Muscle of back (tissue), 11 donors: ENCODE data around the gene NAALADL2. TPM values are rescaled to one million over a fixed set of nuclear protein-coding genes. Genes with fewer than 3 reads are reported as not detected.

Experiments
- DNase-seq, 3 donors: peaks; one replicate each; pipeline versions ENCODE4 v3.0.0 to v3.0.0-alpha.2; 2013
- polyA plus RNA-seq, 10 donors: library from polyadenylated mRNA; unstranded; fragments of 120-200 nt; gene quantifications; one replicate each; pipeline ENCODE4 v1.2.1, GENCODE V29; 2013; ENCODE audit not compliant: insufficient read length in 10 of 10

Gene NAALADL2
- polyA plus RNA-seq, 10 donors: 5.7 to 13.7 (median 8.8) TPM

GRCh38 chr3:174960898-174961297 is 101.8 kb downstream of the NAALADL2 start:
- no peak for DNase-seq

- no peak for DNase-seq
Measured at GRCh38 chr3:174973465-174973864, 114.3 kb downstream of the NAALADL2 start.

- no peak for DNase-seq
Measured at GRCh38 chr3:174986685-174987084, 127.6 kb downstream of the NAALADL2 start.

- DNase-seq: no peak
Measured at GRCh38 chr3:175001091-175001490, 142.0 kb downstream of the NAALADL2 start.

GRCh38 chr3:175002732-175003143 is 143.6 kb downstream of the NAALADL2 start:
- peak in 1 of 3 donors; percentile 91 for DNase-seq

- DNase-seq: no peak
Measured at GRCh38 chr3:175003590-175003989, 144.5 kb downstream of the NAALADL2 start.

- peak in 1 of 3 donors; percentile 12 for DNase-seq
Measured at GRCh38 chr3:175005193-175005592, 146.1 kb downstream of the NAALADL2 start.

- DNase-seq: peak; percentile 6 to 46 (median 14)
Measured at GRCh38 chr3:175005881-175006280, 146.7 kb downstream of the NAALADL2 start.

GRCh38 chr3:175007306-175007705 is 148.2 kb downstream of the NAALADL2 start:
- DNase-seq: peak in 2 of 3 donors; percentile 36 to 72

GRCh38 chr3:175009295-175009694 is 150.2 kb downstream of the NAALADL2 start:
- DNase-seq: no peak

GRCh38 chr3:175015056-175015635 is 156.0 kb downstream of the NAALADL2 start:
- DNase-seq: no peak

GRCh38 chr3:175018946-175019727 is 160.0 kb downstream of the NAALADL2 start:
- DNase-seq: no peak

GRCh38 chr3:175020101-175020500 is 161.0 kb downstream of the NAALADL2 start:
- no peak for DNase-seq

- DNase-seq: no peak
Measured at GRCh38 chr3:175029828-175030227, 170.7 kb downstream of the NAALADL2 start.

- DNase-seq: no peak
Measured at GRCh38 chr3:175039875-175040274, 180.7 kb downstream of the NAALADL2 start.

GRCh38 chr3:175041369-175041768 is 182.2 kb downstream of the NAALADL2 start:
- no peak for DNase-seq

GRCh38 chr3:175046601-175047000 is 187.5 kb downstream of the NAALADL2 start:
- peak; percentile 16 to 75 (median 21) for DNase-seq

GRCh38 chr3:175047786-175048185 is 188.7 kb downstream of the NAALADL2 start:
- DNase-seq: no peak

GRCh38 chr3:175057401-175057800 is 198.3 kb downstream of the NAALADL2 start:
- no peak for DNase-seq

GRCh38 chr3:175059788-175060187 is 200.7 kb downstream of the NAALADL2 start:
- DNase-seq: no peak

- DNase-seq: peak in 1 of 3 donors; percentile 23
Measured at GRCh38 chr3:175065497-175065896, 206.4 kb downstream of the NAALADL2 start.

- DNase-seq: no peak
Measured at GRCh38 chr3:175066617-175067415, 207.7 kb downstream of the NAALADL2 start.
